Measurements from ENCODE around the gene E2F2.

GRCh38 chr1:23460519-23460918 is 70.5 kb downstream of the E2F2 start:
- TF ChIP-seq EZH2 (IDR thresholded peaks at IDR 0.05; ENCODE audit: insufficient read depth, poor library complexity, severe bottlenecking), result no peak
- TF ChIP-seq EZH2phosphoT487 (IDR thresholded peaks at IDR 0.05; ENCODE audit: insufficient read depth, low read depth), result no peak
